SK-N-SH (cell line): ENCODE measurements around the gene LRP1. TPM values are rescaled to one million over a fixed set of nuclear protein-coding genes. Genes with fewer than 3 reads are reported as not detected.
A peak's percentile ranks its signal among the peaks of the same experiment; 100 is the strongest.

Experiments used
- CTCF ChIA-PET: fragments of 300-600, 350-600 bp; formaldehyde crosslinking; extraction: SDS; loops from one replicate; lab custom pipeline; 2021; lab: Yijun Ruan, JAX
- POLR2A ChIA-PET: fragments of 350-600 bp; sonication (Branson Sonifier 250); formaldehyde crosslinking; extraction: SDS; loops from one replicate; lab custom pipeline; 2020; ENCODE audit warnings: antibody characterized with exemption, inconsistent platforms; lab: Yijun Ruan, JAX
- DNase-seq: peaks from one replicate; pipeline ENCODE4 v3.0.0; 2012
- H2AFZ ChIP-seq: fragments of 200-600 bp; sonication (generic); 2 replicates; pipeline ENCODE4 v1.8.1; 2016; ENCODE audit warnings: antibody characterized with exemption, mild to moderate bottlenecking, low read depth
- H3F3A ChIP-seq: fragments of 200-600 bp; sonication (generic); replicated peaks from 2 replicates; pipeline ENCODE3; 2016; ENCODE audit warnings: antibody characterized with exemption, mild to moderate bottlenecking; ENCODE audit not compliant: insufficient read depth
- H3K27ac ChIP-seq, 2 experiments: fragments of 200-500 bp in 1 of 2; fragments of 200-600 bp in 1 of 2; sonication (Bioruptor generic) in 1 of 2; sonication (generic), shearing (Covaris generic) in 1 of 2; 2 replicates each; pipeline versions ENCODE4 v1.5.1 to v1.6.1; 2014 to 2016; ENCODE audit warnings: low read depth in 2 of 2, inconsistent platforms in 1 of 2, low read length in 1 of 2, mild to moderate bottlenecking in 1 of 2, mixed read lengths in 1 of 2
- H3K27me3 ChIP-seq: fragments of 200-600 bp; sonication (generic), shearing (Covaris generic); 2 replicates; pipeline ENCODE4 v1.6.1; 2016; ENCODE audit warnings: mixed run types; ENCODE audit not compliant: insufficient read depth
- H3K36me3 ChIP-seq, 2 experiments: fragments of 200-500 bp in 1 of 2; fragments of 200-600 bp in 1 of 2; sonication (Bioruptor generic) in 1 of 2; sonication (generic) in 1 of 2; replicated peaks in 1 of 2; 2 replicates each; pipeline versions ENCODE3 to v1.5.1; 2014 to 2016; ENCODE audit warnings: low read length in 1 of 2, mild to moderate bottlenecking in 1 of 2; ENCODE audit not compliant: insufficient read depth in 2 of 2, control insufficient read depth in 1 of 2
- H3K4me1 ChIP-seq, 2 experiments: fragments of 200-500 bp in 1 of 2; fragments of 200-600 bp in 1 of 2; sonication (Bioruptor generic) in 1 of 2; sonication (generic), shearing (Covaris generic) in 1 of 2; 2 replicates each; pipeline versions ENCODE4 v1.5.1 to v1.6.1; 2014 to 2016; ENCODE audit warnings: low read depth in 1 of 2, low read length in 1 of 2, mixed run types in 1 of 2; ENCODE audit not compliant: insufficient read depth in 2 of 2, control insufficient read depth in 1 of 2
- H3K4me2 ChIP-seq: fragments of 200-600 bp; sonication (generic), shearing (Covaris generic); 2 replicates; pipeline ENCODE4 v1.6.1; 2017; ENCODE audit warnings: mixed run types
- H3K4me3 ChIP-seq, 2 experiments: fragments of 200-500 bp in 1 of 2; fragments of 200-600 bp in 1 of 2; sonication (Bioruptor generic) in 1 of 2; sonication (generic), shearing (Covaris generic) in 1 of 2; 2 replicates each; pipeline versions ENCODE4 v1.5.1 to v1.8.1; 2014 to 2016; ENCODE audit warnings: low read depth in 2 of 2, inconsistent platforms in 1 of 2, low read length in 1 of 2, mild to moderate bottlenecking in 1 of 2, mixed read lengths in 1 of 2, moderate library complexity in 1 of 2
- H3K79me2 ChIP-seq: fragments of 200-600 bp; sonication (generic); 2 replicates; pipeline ENCODE4 v1.8.1; 2017; ENCODE audit warnings: mild to moderate bottlenecking; ENCODE audit not compliant: insufficient read depth
- H3K9ac ChIP-seq: fragments of 200-600 bp; sonication (generic); 2 replicates; pipeline ENCODE4 v1.6.1; 2017; ENCODE audit warnings: mixed run types
- H3K9me2 ChIP-seq: fragments of 200-600 bp; sonication (generic); 2 replicates; pipeline ENCODE4 v1.6.1; 2017; ENCODE audit warnings: mixed run types
- H3K9me3 ChIP-seq: fragments of 200-600 bp; sonication (generic); 2 replicates; pipeline ENCODE4 v1.6.1; 2017; ENCODE audit warnings: mixed run types, mild to moderate bottlenecking, moderate library complexity
- H4K20me1 ChIP-seq: fragments of 200-600 bp; sonication (generic); 2 replicates; pipeline ENCODE4 v1.6.1; 2017; ENCODE audit warnings: mild to moderate bottlenecking, mixed run types; ENCODE audit not compliant: insufficient read depth
- CHD2 ChIP-seq: fragments of 150-350 bp; IDR thresholded peaks from 2 replicates; pipeline ENCODE4 v1.6.1; 2018; ENCODE audit warnings: low read length; ENCODE audit not compliant: partially characterized antibody
- FOSL2 ChIP-seq: IDR thresholded peaks from 2 replicates; pipeline ENCODE4 v1.4.0; 2012; ENCODE audit warnings: low read depth, mild to moderate bottlenecking, moderate library complexity, borderline replicate concordance
- FOXM1 ChIP-seq: IDR thresholded peaks from 2 replicates; pipeline ENCODE4 v1.4.0; 2012; ENCODE audit warnings: low read depth, mild to moderate bottlenecking
- GABPA ChIP-seq: IDR thresholded peaks from 2 replicates; pipeline ENCODE4 v1.4.0; 2012; ENCODE audit warnings: low read depth, mild to moderate bottlenecking
- IRF3 ChIP-seq: fragments of 150-350 bp; IDR thresholded peaks from 2 replicates; pipeline ENCODE4 v1.6.1; 2016; ENCODE audit warnings: mild to moderate bottlenecking, low read depth, low read length
- RCOR1 ChIP-seq: fragments of 150-350 bp; IDR thresholded peaks from 2 replicates; pipeline ENCODE4 v1.6.1; 2017; ENCODE audit warnings: antibody characterized with exemption, low read length
- RFX5 ChIP-seq: IDR thresholded peaks from 2 replicates; pipeline ENCODE4 v1.6.1; 2012; ENCODE audit warnings: mild to moderate bottlenecking, improper control_type of control experiment, low read length
- TCF12 ChIP-seq: IDR thresholded peaks from 2 replicates; pipeline ENCODE4 v1.4.0; 2012
- TEAD4 ChIP-seq: IDR thresholded peaks from 2 replicates; pipeline ENCODE4 v1.4.0; 2012; ENCODE audit warnings: mild to moderate bottlenecking, borderline replicate concordance; ENCODE audit not compliant: insufficient read depth
- USF1 ChIP-seq: IDR thresholded peaks from 2 replicates; pipeline ENCODE4 v1.4.0; 2012; ENCODE audit warnings: low read depth, borderline replicate concordance
- USF2 ChIP-seq: fragments of 150-350 bp; IDR thresholded peaks from 2 replicates; pipeline ENCODE4 v1.6.1; 2017; ENCODE audit warnings: antibody characterized with exemption, low read length, low read depth, borderline replicate concordance
- ZBTB33 ChIP-seq: IDR thresholded peaks from 2 replicates; pipeline ENCODE4 v1.4.0; 2012; ENCODE audit warnings: low read depth, borderline replicate concordance
- WGBS: methylation state at CpG from one replicate; pipeline ENCODE4 v1.1.6; 2017; ENCODE audit warnings: low lambda C conversion rate; 5-methylcytosine and 5-hydroxymethylcytosine counted together
- polyA plus RNA-seq, 3 experiments: library from polyadenylated mRNA; depleted of rRNA; stranded (reverse); fragments of >200 nt; gene quantifications; 2 replicates each; pipeline ENCODE4 v1.2.3, GENCODE V29; 2012

The LRP1 gene
- polyA plus RNA-seq, 1 of the 3 experiments (the other 2 are of a cell fraction): 55.0 TPM

- no peak for TF ChIP-seq RCOR1
- TF ChIP-seq USF2: no peak
- no peak for TF ChIP-seq ZBTB33
- no peak for TF ChIP-seq FOSL2
- TF ChIP-seq USF1: no peak
- TF ChIP-seq TCF12: no peak
- no peak for TF ChIP-seq GABPA
- no peak for TF ChIP-seq FOXM1
- no peak for TF ChIP-seq TEAD4
- no peak for TF ChIP-seq IRF3
- TF ChIP-seq RFX5: no peak
- no peak for TF ChIP-seq CHD2
- peak overlapping the region; percentile 89; the same call in 1 of the 2 replicates for H3K4me2 ChIP-seq
- no peaks in the 10 kb centered on the region for H3K9me3 ChIP-seq
- H3K4me1 ChIP-seq: peaks cover 9 to 26% of the 10 kb centered on the region in 2 experiments; a peak in 2 of 4 replicates
- peaks cover 16% of the 10 kb centered on the region for H3F3A ChIP-seq
- H3K27me3 ChIP-seq: no peaks in the 10 kb centered on the region
- H3K79me2 ChIP-seq: peaks cover 39% of the 10 kb centered on the region
- no peak overlapping the region for H3K9ac ChIP-seq
- DNase-seq: peak; percentile 7
- peaks cover 28 to 46% of the 10 kb centered on the region in 2 experiments for H3K36me3 ChIP-seq
- no peak overlapping the region for H2AFZ ChIP-seq
- H4K20me1 ChIP-seq: peaks cover 35% of the 10 kb centered on the region
- ChIA-PET POLR2A (no interaction called here), CTCF (interaction anchor here (0.7 to 23.2 kb wide), 16 partner anchors 10 to 147 kb away, joined by 3 to 339 read pairs (median 4); partner anchors contain the start of genes NEMP1 and STAT6)
- WGBS: 89% methylated on average over 24 of the region's 25 CpGs
- no peak overlapping the region for H3K27ac ChIP-seq
- no peaks in the 10 kb centered on the region for H3K9me2 ChIP-seq
- H3K4me3 ChIP-seq: no peak overlapping the region
Observed at GRCh38 chr12:57091638-57092528, 36.4 kb upstream of the LRP1 start.
